Measurements from ENCODE around the gene DLST.

The DLST gene

DNA sequence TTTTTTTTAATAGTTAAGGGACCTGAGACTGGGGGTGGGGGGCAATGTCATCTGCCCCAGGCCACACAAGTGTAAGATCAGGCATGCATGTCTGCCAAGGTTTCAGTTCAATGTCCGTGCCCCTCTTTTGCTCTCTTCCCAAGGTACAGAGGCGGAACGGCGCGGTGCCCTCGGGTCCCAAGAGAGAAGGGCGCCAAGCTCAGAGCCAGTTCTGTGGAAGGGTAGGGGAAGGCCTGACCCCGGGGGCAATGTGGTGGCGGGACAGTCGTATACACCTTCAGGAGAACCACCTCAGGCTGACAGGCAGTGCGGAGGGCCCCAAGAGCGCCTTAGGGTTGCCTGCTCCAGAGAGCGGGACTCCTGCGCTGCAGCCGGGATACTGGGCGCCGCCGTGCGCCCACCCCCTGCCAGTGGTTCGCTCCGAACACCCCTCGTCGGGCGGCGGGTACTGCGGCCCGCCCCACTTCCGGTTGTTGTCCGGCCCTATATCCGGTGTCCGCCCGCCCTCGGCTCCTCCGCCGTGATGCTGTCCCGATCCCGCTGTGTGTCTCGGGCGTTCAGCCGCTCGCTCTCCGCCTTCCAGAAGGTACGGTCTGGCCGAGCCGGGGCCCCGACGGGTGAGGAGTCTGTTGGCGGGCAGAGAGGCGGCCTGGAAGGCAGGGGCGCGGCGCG lies at the start of gene DLST:
Gene DLST (plus strand): TSS at position 486 of the 672 bp plus-strand sequence. CDS start 38 bp downstream, at position 524.
- peak; percentile 81 for FAIRE-seq
- peak; percentile 92 for DNase-seq (ENCODE audit: insufficient read length, low spot score)

DNA sequence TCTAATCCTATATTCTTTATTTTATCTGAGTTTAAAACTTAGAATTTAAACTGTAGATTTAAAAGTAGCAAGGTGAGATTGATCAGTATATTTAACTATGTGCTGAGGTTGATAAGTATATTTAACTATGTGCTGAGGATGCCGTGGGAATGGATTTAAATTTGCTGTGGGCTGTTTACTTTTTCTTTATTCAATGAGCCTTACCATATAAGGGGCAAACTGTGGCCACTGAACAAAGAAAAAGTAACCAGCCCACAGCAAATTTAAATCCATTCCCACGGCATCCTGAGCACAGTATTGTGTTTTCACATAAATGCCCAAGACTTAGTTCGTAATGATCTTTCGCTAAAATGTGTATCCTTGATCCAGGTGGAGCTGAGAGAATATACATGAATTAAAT lies 48.9 kb upstream of the DLST start:
- no peak for FAIRE-seq
- no peak for DNase-seq (ENCODE audit: insufficient read length, low spot score)

DNA sequence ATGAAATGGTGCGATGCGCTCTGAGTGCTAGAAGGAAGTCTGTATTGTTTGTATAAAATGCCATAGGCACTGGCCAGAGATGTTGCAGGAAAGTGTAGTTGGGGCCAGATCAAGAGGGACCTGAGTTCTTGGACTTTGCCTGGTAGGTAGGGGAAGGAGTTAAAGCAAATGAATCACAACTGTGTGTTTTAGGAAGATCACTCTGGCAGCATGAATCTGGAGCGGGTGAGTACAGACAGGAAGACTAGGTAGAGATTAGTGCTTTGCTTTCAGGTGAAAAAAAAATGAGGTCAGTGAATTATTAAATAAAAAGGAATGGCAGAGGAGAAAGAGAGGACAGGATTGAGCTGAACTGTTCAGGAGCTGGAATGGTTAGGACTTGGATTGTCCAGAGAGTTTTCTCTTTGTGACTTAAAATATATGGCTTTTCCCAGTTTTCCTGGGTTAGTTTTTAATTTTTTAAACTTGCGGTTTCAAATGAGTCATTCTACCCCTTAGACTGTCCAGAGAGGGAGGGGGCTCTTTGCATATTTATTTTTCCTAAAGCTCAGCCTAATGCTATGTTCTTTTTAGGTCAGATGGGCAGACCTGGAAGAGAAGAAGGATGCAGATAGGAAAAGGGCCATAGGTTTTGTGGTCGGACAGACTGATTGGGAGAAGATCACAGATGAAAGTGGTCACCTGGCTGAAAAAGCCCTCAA lies 46.9 kb upstream of the DLST start:
- no peak for DNase-seq (ENCODE audit: insufficient read length, low spot score)
- no peak for FAIRE-seq

GRCh38 chr14:74835645-74836250 lies 46.0 kb upstream of the DLST start:
- FAIRE-seq = peak; percentile 95
- DNase-seq (ENCODE audit: insufficient read length, low spot score) = no peak

- peak; percentile 89 for FAIRE-seq
- no peak for DNase-seq (ENCODE audit: insufficient read length, low spot score)
Measured at GRCh38 chr14:74836251-74836960, 45.3 kb upstream of the DLST start.

GRCh38 chr14:74838166-74838565 lies 43.5 kb upstream of the DLST start:
- DNase-seq (ENCODE audit: insufficient read length, low spot score) = no peak

DNA sequence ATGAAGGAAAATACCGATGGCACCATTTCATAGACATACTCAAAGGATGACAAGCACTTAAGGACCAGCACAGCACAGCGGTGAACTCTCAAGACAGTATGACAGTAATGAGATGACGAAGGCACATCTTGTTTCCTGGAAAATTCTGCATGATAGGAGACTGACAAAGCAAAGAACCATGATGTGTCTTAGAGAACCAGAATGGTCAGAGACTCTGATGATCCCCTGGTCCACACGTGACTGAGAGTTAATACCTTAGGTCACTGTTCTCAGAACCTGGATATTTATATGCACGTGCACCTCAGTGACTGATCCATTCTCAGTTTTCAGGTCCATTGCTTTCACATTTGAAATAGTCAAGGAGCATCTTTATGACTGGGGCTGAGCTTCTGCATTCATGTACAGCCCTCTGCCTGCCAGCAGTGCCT lies 41.1 kb upstream of the DLST start:
- peak; percentile 96 for FAIRE-seq
- DNase-seq (ENCODE audit: insufficient read length, low spot score) = no peak

More at GRCh38 chr14:74838166-74838565, 43.5 kb upstream of the DLST start:
- FAIRE-seq = peak; percentile 93

DNA sequence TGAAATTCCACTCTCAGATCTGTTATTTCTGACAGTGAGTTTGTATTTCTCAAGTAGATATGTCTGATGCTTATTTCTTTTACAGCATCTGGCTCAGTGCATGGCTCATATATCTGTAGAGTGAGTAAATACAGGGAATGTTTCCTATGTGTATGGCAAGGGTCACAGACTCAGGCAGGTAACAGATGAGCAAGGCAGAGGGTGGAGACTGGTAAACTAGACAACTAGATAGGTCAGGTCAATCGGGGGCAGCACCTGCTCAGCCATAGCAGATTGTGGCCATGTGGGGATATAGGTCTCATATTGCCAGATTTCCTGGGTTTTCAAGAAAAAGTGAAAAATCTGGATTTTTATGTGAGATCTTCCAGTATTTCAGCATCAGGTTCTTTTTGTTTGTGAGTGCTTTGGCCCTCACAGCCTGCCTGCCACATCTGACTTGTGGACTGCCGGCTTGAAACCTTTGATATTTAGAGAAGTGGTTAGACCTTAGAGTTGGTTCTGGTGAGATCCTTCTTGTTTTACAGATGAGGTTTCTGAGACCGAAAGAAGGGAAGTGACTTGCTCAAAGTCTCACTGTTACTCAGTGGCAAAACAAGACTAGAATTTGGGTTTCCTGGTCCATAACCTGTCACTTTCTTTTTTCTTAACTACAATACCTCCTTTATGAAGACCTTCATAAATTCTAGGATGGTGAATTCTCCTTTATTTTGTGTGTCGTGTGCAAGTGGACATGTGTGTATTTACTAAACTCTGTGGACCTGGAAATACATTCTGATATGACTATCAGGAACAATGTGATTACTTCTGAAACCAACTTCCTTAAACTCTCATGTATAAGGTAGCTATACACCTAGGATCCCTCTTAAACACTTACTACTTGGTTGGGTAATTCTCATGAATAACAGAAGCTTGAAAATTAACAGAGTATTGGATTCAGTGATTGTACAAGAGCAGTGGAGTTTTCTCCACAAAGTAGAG lies 40.2 kb upstream of the DLST start:
- DNase-seq (ENCODE audit: insufficient read length, low spot score) (peak; percentile 27), FAIRE-seq (peak; percentile 97)

DNA sequence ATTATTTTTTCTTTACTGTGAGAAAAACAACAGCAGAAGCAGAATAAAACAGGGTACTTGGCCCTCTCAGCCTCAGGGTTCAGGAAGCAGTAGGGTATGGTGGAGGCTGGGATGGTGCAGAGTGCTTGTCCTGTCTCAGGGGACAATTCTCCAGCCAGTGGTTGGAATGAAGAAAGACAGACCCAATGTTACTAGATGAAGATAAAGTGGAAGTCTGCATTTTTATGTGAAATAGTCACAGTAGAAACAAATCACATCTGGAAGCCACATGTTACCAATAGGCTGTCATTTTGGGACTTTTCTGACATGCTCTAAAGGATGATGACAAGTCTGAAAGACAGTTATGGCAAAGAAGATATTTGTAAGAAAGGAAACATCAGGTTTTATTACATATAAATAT lies 38.1 kb upstream of the DLST start:
- DNase-seq (ENCODE audit: insufficient read length, low spot score) (no peak), FAIRE-seq (no peak)

GRCh38 chr14:74846168-74846567 lies 35.5 kb upstream of the DLST start:
- no peak for FAIRE-seq

GRCh38 chr14:74846968-74847665 lies 34.6 kb upstream of the DLST start:
- no peak for FAIRE-seq
- no peak for DNase-seq (ENCODE audit: insufficient read length, low spot score)

More at GRCh38 chr14:74846168-74846567, 35.5 kb upstream of the DLST start:
- DNase-seq (ENCODE audit: insufficient read length, low spot score) = no peak

- no peak for FAIRE-seq
- no peak for DNase-seq (ENCODE audit: insufficient read length, low spot score)
Measured at GRCh38 chr14:74848768-74849167, 32.9 kb upstream of the DLST start.

- no peak for FAIRE-seq
- no peak for DNase-seq (ENCODE audit: insufficient read length, low spot score)
Measured at GRCh38 chr14:74852922-74853530, 28.7 kb upstream of the DLST start.

- FAIRE-seq = no peak
Measured at GRCh38 chr14:74853581-74853980, 28.1 kb upstream of the DLST start.

GRCh38 chr14:74855021-74855420 lies 26.7 kb upstream of the DLST start:
- no peak for DNase-seq (ENCODE audit: insufficient read length, low spot score)
- FAIRE-seq = no peak

More at GRCh38 chr14:74853581-74853980, 28.1 kb upstream of the DLST start:
- no peak for DNase-seq (ENCODE audit: insufficient read length, low spot score)

- DNase-seq (ENCODE audit: insufficient read length, low spot score) = no peak
- FAIRE-seq = no peak
Measured at GRCh38 chr14:74855945-74856344, 25.8 kb upstream of the DLST start.

GRCh38 chr14:74856366-74856765 lies 25.4 kb upstream of the DLST start:
- no peak for FAIRE-seq
- DNase-seq (ENCODE audit: insufficient read length, low spot score) = no peak

DNA sequence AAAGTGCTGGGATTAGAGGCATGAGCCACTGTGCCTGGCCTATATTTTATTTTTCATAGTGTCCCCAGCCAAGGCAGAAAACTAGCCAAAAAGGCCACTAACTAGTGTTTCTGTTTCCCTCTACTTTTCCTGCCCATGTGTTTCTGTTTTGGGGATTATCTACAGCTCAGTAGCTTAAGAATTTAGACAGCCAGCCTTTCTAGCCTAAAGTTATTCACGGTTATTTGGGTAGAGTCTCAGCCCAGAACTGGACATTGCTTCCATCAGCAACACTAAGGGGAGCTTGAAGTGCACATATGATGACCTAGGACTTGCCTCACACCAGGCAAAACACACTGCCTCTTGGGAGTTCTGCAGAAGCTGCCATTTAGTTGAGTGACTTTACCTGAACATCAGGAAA lies 23.7 kb upstream of the DLST start:
- DNase-seq (ENCODE audit: insufficient read length, low spot score) = no peak
- FAIRE-seq = no peak
